NT2/D1 (cell line): ENCODE measurements around the gene TBC1D9.
"Not testable (repeated sequence)": the region's sequence is repeated elsewhere in the genome, so short reads cannot be mapped to it uniquely, and the experiment has no call there.

Experiments
- DNase-seq: peaks from one replicate; pipeline ENCODE4 v3.0.0-alpha.2; 2011; ENCODE audit warnings: low read depth, low spot score
- H3K27me3 ChIP-seq: 2 replicates; pipeline ENCODE4 v1.6.0; 2011; ENCODE audit warnings: mild to moderate bottlenecking; ENCODE audit not compliant: insufficient read length, insufficient read depth
- H3K36me3 ChIP-seq: 2 replicates; pipeline ENCODE4 v1.6.1; 2011; ENCODE audit warnings: mild to moderate bottlenecking, low read length, mixed read lengths; ENCODE audit not compliant: insufficient read depth, insufficient read length
- H3K4me1 ChIP-seq: 2 replicates; pipeline ENCODE4 v1.5.1; 2011; ENCODE audit not compliant: insufficient read depth, insufficient read length
- H3K4me3 ChIP-seq: 2 replicates; pipeline ENCODE4 v1.5.1; 2011; ENCODE audit warnings: low read depth; ENCODE audit not compliant: insufficient read length
- H3K9ac ChIP-seq: 2 replicates; pipeline ENCODE4 v1.6.0; 2011; ENCODE audit warnings: low read depth; ENCODE audit not compliant: insufficient read length
- H3K9me3 ChIP-seq: 2 replicates; pipeline ENCODE4 v1.5.1; 2011; ENCODE audit warnings: mild to moderate bottlenecking, low read length; ENCODE audit not compliant: insufficient read depth
- SUZ12 ChIP-seq: IDR thresholded peaks from 2 replicates; pipeline ENCODE4 v1.6.1; 2011; ENCODE audit not compliant: insufficient read length, insufficient read depth; ENCODE audit errors: extremely low read depth
- YY1 ChIP-seq: IDR thresholded peaks from 2 replicates; pipeline ENCODE4 v1.6.1; 2011; ENCODE audit not compliant: insufficient read length, insufficient read depth
- ZNF274 ChIP-seq: IDR thresholded peaks from 2 replicates; pipeline ENCODE4 v1.6.1; 2011; ENCODE audit warnings: mild to moderate bottlenecking, low read depth, low read length

TBC1D9 gene

DNA sequence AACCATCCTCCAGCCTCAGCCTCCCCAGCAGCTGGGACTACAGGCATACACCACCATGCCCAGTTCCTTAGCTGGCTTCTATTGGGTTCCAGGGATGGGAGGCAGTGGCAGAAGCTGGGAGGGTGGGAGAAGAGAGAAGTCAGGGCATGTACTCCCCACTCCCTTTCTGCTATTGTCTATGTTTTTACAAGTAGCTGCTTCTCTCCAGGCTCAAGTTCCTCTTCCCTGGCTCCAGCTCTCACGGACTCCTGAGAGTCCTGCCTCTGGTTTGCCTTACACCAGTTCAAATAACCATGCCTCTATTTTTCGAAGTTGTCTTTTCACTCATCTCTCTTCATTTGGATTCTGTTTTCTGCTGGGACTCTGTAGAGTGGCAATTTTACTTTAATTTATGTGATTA, 2.9 kb downstream of the TBC1D9 start:
- no peak overlapping the region for H3K4me3 ChIP-seq
- TF ChIP-seq YY1 (no peak), SUZ12 (no peak), ZNF274 (no peak)
- H3K27me3 ChIP-seq = peaks cover 48% of the 10 kb centered on the region
- H3K36me3 ChIP-seq = no peaks in the 10 kb centered on the region
- DNase-seq = no peak
- no peak overlapping the region for H3K9ac ChIP-seq
- H3K4me1 ChIP-seq = no peaks in the 10 kb centered on the region
- no peaks in the 10 kb centered on the region for H3K9me3 ChIP-seq

DNA sequence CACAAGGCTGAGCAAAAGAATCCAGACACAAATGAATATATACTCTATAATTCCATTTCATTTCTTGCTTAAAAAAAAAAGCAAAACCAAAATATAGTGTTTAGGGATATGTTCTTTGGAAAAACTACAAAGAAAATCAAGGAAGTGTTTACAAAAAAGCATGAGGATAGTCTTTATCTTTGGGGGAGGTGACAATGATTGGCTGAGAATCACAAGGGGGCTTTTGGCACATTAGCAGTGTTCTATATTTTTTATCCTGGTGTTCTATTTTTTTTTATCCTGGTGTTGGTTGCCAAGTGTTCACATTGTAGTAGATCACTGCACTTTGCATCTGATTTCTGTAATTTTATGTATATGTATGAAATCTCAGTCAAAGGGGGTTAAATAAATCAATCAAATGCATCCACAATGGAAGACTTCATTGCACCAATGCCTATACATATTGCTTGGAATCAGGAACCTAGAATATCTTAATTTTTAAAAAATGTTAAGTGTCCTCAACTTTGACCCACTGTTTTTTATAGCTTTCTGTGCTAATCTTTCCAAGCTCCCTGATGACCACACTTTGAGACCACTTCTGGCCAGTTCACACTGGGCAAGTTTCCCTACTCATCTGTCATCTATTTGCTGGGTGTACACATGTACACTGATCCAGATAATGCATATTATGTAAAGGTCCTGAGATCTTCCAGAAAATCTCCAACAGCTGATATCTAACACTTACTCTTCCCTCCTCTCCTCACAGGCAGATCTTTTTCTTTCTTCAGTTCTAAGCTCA, 3.7 kb downstream of the TBC1D9 start:
- Histone ChIP-seq H3K4me3 (no peak overlapping the region), H3K9ac (no peak overlapping the region), H3K27me3 (peaks cover 40% of the 10 kb centered on the region), H3K36me3 (no peaks in the 10 kb centered on the region), H3K4me1 (no peaks in the 10 kb centered on the region), H3K9me3 (no peaks in the 10 kb centered on the region)
- DNase-seq = no peak
- TF ChIP-seq SUZ12 = no peak
- no peak for TF ChIP-seq YY1
- TF ChIP-seq ZNF274 = no peak

DNA sequence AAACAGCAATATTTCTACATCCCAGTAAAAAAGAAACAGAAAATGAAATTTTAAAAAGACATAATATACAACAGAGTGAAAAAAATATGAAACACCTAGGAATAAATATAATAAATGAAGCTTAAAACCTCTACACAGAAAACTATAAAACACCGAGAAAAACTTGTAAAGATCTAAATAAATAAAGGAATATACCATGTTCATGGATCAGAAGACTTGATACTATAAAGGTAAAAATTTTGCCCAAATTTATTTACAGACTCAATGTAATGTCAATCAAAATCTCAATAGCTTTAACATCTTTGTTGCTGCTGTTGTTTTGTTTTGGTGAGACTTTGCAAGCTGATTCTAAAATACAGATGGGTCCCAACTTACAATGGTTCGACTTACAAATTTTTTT, 5.7 kb downstream of the TBC1D9 start:
- Histone ChIP-seq H3K36me3 (no peaks in the 10 kb centered on the region), H3K4me3 (no peak overlapping the region), H3K27me3 (peaks cover 36% of the 10 kb centered on the region), H3K9me3 (no peaks in the 10 kb centered on the region), H3K9ac (no peak overlapping the region), H3K4me1 (no peaks in the 10 kb centered on the region)
- no peak for DNase-seq
- TF ChIP-seq ZNF274 (no peak), YY1 (no peak), SUZ12 (no peak)

DNA sequence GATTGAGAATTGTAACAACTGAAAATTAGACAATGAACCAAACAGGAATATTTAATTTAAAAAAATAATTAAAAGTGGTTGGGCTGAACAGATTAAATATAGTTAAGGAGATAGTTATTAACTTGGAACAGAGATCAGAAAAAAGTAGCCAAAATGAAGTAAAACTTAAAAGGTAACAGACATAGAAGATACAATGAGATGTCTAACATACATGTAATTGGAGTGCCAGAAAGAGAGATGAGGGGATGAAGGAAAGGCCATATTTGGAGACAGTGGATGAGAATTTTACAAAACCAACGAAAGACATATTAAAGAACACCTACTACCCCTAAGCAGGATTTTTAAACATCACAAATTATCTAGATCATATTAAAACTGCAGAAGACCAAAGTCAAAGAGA, 8.0 kb downstream of the TBC1D9 start:
- no peaks in the 10 kb centered on the region for H3K9me3 ChIP-seq
- DNase-seq = no peak
- no peaks in the 10 kb centered on the region for H3K36me3 ChIP-seq
- no peak overlapping the region for H3K4me3 ChIP-seq
- H3K4me1 ChIP-seq = no peaks in the 10 kb centered on the region
- no peak overlapping the region for H3K9ac ChIP-seq
- no peak for TF ChIP-seq ZNF274
- TF ChIP-seq YY1 = no peak
- TF ChIP-seq SUZ12 = no peak
- peaks cover 13% of the 10 kb centered on the region for H3K27me3 ChIP-seq

DNA sequence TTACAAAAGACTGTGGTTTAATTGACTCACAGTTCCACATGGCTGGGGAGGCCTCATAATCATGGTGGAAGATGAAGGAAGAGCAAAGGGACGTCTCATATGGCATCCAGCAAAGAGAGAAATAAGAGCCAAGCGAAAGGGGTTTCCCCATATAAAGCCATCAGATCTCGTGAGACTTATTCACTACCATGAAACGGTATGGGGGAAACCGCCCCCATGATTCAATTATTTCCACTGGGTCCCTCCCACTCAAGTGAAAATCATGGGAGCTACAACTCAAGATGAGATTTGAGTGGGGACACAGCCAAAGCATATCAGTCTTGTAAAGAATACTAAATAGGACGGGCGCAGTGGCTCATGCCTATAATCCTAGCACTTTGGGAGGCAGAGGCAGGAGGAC, 9.6 kb downstream of the TBC1D9 start:
- not testable (repeated sequence) for H3K4me1 ChIP-seq, H3K9me3 ChIP-seq, H3K27me3 ChIP-seq, H3K9ac ChIP-seq, H3K36me3 ChIP-seq, H3K4me3 ChIP-seq, DNase-seq

DNA sequence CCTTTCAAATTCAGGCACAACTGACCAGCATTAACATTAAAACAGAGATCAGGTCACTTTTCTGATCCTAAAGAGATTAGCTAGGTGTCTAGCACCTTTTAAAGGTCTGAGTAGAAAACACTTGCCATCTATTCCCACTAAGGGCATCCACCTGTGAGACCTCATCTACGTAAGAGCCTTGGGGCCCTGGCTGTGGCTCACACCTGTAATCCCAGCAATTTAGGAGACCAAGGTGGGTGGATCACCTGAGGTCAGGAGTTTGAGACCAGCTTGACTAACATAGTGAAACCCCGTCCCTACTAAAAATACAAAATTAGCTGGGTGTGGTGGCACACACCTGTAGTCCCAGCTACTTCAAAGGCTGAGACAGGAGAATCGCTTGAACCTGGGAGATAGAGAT, 11.8 kb downstream of the TBC1D9 start:
- no peaks in the 10 kb centered on the region for H3K4me1 ChIP-seq
- DNase-seq = no peak
- TF ChIP-seq YY1 = no peak
- no peak for TF ChIP-seq SUZ12
- TF ChIP-seq ZNF274 = no peak
- H3K27me3 ChIP-seq = no peaks in the 10 kb centered on the region
- H3K4me3 ChIP-seq = no peak overlapping the region
- H3K9ac ChIP-seq = no peak overlapping the region
- H3K36me3 ChIP-seq = no peaks in the 10 kb centered on the region
- H3K9me3 ChIP-seq = no peaks in the 10 kb centered on the region

DNA sequence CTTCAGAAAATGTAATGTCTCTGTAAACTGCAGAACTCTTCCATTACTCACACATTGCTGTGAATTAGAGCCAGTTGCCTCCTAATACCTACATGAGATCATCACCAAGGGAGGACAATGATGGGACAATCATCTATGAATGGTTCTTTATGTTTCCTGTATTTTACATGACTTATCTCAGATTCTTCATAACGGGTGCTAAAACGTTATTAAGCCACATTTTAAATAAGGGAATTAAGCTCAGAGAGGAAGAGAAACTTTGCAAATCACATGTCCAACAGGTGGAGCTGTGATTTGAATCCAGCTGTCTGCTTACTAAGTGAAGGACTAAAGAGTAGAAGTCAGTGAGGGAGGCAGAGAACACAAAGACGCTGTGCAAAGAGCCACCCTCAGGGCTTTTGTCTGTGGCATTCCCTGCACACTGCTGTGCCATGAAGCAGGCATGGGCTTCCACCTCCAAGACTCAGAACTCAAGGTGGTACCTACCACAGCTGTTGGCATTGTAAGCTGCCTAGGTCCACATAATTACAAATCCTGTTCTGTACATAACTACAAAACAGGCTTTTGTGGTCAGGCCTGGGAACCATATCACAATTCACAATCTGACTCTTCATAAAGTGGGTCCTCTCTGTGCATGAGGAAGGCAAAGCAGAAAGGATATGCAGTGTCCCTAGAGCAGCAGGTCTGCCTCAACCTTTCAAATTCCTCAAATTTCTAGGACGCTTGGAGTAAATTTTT, 12.8 kb downstream of the TBC1D9 start:
- no peaks in the 10 kb centered on the region for H3K4me1 ChIP-seq
- no peaks in the 10 kb centered on the region for H3K36me3 ChIP-seq
- H3K4me3 ChIP-seq = no peak overlapping the region
- no peaks in the 10 kb centered on the region for H3K27me3 ChIP-seq
- no peak overlapping the region for H3K9ac ChIP-seq
- H3K9me3 ChIP-seq = no peaks in the 10 kb centered on the region
- no peak for TF ChIP-seq SUZ12
- no peak for TF ChIP-seq ZNF274
- TF ChIP-seq YY1 = no peak
- DNase-seq = no peak
